ENCODE measurements around the gene CHID1. TPM values are rescaled to one million over a fixed set of nuclear protein-coding genes. Genes with fewer than 3 reads are reported as not detected.

CHID1 gene
- total RNA-seq, 1 donor from 2014 or later, result 72.9 TPM

DNA sequence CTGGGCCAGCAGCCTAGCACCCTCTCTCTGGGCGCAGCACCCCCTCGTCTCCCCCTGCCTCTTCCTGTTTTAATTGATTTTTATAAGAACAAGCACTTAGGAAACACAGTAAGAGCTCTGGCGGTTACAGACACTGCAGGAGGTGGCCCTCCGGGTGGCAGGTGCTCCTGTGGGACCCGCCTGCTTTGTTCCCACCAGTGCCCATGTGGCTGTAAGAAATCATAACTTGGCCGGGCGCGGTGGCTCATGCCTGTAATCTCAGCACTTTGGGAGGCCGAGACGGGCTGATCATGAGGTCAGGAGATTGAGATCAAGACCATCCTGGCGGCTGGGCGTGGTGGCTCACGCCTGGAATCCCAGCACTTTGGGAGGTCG is 49.5 kb downstream of the CHID1 start:
- intact Hi-C loops (cut with DNase I), result no loop called here

DNA sequence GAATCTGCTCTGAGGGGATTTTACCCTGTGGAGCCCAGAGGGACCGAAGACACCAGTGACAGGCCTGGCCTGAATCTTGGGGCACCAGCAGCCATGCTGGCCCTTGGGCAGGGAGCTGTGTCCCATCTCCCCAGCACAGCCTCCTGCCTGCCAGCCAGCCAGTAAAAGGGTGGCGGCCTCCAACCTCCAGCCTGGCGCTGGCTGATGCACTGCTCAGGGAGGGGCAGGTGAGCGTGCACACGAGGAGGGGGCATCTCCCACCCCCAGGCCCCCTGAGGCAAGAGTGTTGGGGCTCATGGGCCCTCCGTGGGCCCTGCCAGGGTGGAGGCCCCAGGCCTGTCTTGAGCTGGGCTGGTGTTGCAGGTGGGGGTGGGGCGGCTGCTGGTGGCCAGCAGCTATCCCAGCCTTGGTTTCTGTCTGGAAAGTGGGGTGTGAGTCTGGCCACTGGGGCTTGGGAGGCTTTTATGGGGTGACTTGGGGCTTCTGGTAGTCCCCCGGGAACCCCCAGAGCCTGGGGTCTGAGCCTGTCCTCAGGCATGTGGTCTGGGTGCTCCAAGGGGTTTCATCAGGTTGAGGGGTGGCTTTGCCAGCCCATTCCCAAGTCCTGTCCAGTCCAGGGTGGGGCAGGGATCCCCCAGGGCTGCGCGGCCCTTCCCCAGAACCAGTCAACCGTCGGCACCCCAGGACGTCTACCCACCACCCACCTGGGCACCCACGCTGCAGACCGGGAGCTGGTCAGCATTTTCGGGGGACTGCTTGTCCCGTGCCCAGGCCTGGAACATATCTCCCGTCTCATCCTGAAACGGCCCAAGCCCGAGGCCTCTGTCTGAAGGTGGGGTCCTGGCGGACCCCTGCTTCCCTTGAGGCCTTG is 50.1 kb downstream of the CHID1 start:
- intact Hi-C loops (cut with DNase I), result no loop called here
- no peak for TF ChIP-seq POLR2AphosphoS5 (IDR thresholded peaks at IDR 0.05; ENCODE audit: insufficient read depth in 1 of 2, low read depth in 1 of 2)
- no peak for TF ChIP-seq POLR2A (IDR thresholded peaks at IDR 0.05)
- TF ChIP-seq, protein P1, sequence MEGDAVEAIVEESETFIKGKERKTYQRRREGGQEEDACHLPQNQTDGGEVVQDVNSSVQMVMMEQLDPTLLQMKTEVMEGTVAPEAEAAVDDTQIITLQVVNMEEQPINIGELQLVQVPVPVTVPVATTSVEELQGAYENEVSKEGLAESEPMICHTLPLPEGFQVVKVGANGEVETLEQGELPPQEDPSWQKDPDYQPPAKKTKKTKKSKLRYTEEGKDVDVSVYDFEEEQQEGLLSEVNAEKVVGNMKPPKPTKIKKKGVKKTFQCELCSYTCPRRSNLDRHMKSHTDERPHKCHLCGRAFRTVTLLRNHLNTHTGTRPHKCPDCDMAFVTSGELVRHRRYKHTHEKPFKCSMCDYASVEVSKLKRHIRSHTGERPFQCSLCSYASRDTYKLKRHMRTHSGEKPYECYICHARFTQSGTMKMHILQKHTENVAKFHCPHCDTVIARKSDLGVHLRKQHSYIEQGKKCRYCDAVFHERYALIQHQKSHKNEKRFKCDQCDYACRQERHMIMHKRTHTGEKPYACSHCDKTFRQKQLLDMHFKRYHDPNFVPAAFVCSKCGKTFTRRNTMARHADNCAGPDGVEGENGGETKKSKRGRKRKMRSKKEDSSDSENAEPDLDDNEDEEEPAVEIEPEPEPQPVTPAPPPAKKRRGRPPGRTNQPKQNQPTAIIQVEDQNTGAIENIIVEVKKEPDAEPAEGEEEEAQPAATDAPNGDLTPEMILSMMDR (IDR thresholded peaks at IDR 0.05), result no peak
- Histone ChIP-seq H3K27ac (no peak overlapping the region), H3K36me3 (peaks cover 0 to 8% of the 10 kb centered on the region in 2 donors), H3K9me3 (no peaks in the 10 kb centered on the region), H3K4me3 (no peak overlapping the region), H3K27me3 (no peaks in the 10 kb centered on the region), H3K4me1 (peaks cover 50% of the 10 kb centered on the region)
- no peak for DNase-seq (ENCODE audit: extremely low spot score in 2 of 2)

More for the DNA sequence above, 49.5 kb downstream of the CHID1 start:
- Histone ChIP-seq H3K4me1 (peaks cover 44% of the 10 kb centered on the region), H3K4me3 (no peak overlapping the region), H3K27me3 (no peaks in the 10 kb centered on the region), H3K9me3 (no peaks in the 10 kb centered on the region), H3K27ac (no peak overlapping the region), H3K36me3 (peaks cover 0 to 12% of the 10 kb centered on the region in 2 donors)
- TF ChIP-seq POLR2A (IDR thresholded peaks at IDR 0.05), result no peak
- TF ChIP-seq POLR2AphosphoS5 (IDR thresholded peaks at IDR 0.05; ENCODE audit: insufficient read depth in 1 of 2, low read depth in 1 of 2), result no peak
- TF ChIP-seq, protein P1 (IDR thresholded peaks at IDR 0.05), result no peak
- no peak for DNase-seq (ENCODE audit: extremely low spot score in 2 of 2)

DNA sequence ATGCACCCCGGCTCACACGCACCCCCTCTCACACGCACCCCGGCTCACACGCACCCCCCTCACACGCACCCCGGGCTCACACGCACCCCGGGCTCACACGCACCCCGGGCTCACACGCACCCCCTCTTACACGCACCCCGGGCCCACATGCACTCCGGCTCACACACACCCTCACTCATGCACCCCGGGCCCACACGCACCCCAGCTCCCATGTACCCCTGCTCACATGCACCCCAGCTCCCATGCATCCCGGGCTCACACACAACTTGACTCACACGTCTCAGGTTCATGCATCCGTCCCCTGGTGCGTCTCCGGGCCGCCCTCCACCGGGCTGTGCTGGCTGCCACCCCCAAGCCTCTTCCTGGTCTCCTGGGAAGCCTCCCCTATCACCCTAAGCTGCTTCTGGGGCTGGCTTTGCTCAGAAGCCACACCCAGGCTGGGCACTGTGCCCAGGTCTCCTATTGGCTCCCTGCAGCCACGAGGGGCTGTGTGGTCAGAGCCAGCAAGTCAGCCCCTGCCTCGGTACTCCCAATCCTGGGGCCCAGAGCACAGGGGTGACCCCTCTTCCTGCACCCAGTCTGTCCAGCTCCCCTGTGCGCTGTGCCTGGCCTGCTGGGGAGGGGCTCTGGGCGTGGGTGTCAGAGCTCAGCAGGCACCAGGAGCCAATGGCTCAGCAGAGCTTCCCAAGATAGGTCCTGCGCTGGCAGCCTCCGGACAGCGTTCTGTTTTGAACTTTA is 51.0 kb downstream of the CHID1 start:
- intact Hi-C loops (cut with DNase I), result no loop called here
- Histone ChIP-seq H3K27me3 (no peaks in the 10 kb centered on the region), H3K4me1 (peaks cover 50% of the 10 kb centered on the region), H3K4me3 (peak overlapping the region; percentile 18 to 30), H3K27ac (no peak overlapping the region), H3K36me3 (peaks cover 0 to 7% of the 10 kb centered on the region in 2 donors), H3K9me3 (no peaks in the 10 kb centered on the region)
- DNase-seq (ENCODE audit: extremely low spot score in 2 of 2), result no peak
- peak in 1 of 2 donors; percentile 50 for TF ChIP-seq POLR2AphosphoS5 (IDR thresholded peaks at IDR 0.05; ENCODE audit: insufficient read depth in 1 of 2, low read depth in 1 of 2)
- no peak for TF ChIP-seq POLR2A (IDR thresholded peaks at IDR 0.05)

DNA sequence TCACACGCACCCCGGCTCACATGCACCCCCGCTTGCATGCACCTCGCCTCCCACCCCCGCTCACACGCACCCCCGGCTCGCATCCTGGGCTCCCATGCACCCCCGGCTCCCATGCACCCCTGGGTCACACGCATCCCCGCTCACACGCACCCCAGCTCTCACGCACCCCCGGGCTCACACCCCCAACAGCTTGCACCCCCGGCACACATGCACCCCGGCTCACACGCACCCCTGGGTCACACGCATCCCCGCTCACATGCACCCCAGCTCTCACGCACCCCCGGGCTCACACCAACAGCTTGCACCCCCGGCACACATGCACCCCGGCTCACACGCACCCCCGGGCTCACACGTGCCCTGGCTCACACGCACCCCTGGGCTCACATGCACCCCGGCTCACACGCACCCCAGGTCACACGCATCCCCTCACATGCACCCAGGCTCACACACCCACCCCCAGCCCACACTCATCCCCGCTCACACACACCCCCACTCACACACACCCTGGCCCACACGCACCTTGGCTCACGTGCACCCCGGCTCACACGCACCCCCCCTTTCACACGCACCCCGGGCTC is 51.8 kb downstream of the CHID1 start:
- Histone ChIP-seq H3K27ac (no peak overlapping the region), H3K4me3 (no peak overlapping the region), H3K27me3 (no peaks in the 10 kb centered on the region), H3K9me3 (no peaks in the 10 kb centered on the region), H3K4me1 (peaks cover 50% of the 10 kb centered on the region), H3K36me3 (peaks cover 0 to 7% of the 10 kb centered on the region in 2 donors)
- no peak for DNase-seq (ENCODE audit: extremely low spot score in 2 of 2)
- TF ChIP-seq POLR2AphosphoS5 (IDR thresholded peaks at IDR 0.05; ENCODE audit: insufficient read depth in 1 of 2, low read depth in 1 of 2) (no peak), POLR2A (IDR thresholded peaks at IDR 0.05) (no peak)
- TF ChIP-seq, protein P1 (IDR thresholded peaks at IDR 0.05), result no peak
- intact Hi-C loops (cut with DNase I), result no loop called here

DNA sequence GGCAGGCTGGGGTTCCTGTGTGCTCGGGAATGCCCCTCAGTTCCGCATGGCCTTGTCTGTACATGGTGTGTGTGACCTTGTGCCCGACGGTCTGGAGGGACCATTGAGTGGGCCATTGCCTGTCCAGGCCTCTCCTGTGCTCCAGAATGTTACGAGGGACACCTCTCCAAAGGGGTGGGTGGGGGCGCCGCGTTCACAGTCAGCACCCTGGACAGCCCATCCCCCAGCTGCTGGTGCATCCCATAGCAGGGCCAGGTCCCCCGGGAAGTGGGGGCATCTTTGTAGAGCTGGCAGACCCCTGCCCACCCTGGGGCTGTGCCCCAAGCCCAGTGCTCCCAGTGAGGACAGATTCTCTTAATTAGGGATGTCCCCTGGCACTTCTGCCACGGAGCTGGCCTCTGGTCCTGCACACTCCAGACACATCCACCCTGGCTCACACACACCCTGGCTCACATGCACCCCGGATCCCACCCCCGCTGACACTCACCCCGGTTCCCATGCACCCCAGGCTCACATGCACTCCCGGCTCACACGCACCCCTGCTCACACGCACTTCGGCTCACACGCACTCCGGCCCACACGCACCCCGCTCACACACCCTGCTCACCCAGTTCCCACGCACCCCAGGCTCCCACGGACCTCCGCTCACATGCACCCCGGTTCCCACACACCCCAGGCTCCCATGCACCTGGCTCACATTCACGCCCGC is 52.4 kb downstream of the CHID1 start:
- TF ChIP-seq POLR2A (IDR thresholded peaks at IDR 0.05) (no peak), POLR2AphosphoS5 (IDR thresholded peaks at IDR 0.05; ENCODE audit: insufficient read depth in 1 of 2, low read depth in 1 of 2) (no peak)
- TF ChIP-seq, protein P1 (IDR thresholded peaks at IDR 0.05), result no peak
- H3K4me3 ChIP-seq, result no peak overlapping the region
- DNase-seq (ENCODE audit: extremely low spot score in 2 of 2), result no peak
- H3K4me1 ChIP-seq, result peaks cover 53% of the 10 kb centered on the region
- H3K27me3 ChIP-seq, result no peaks in the 10 kb centered on the region
- no peak overlapping the region for H3K27ac ChIP-seq
- H3K9me3 ChIP-seq, result no peaks in the 10 kb centered on the region
- intact Hi-C loops (cut with DNase I), result no loop called here
- peaks cover 0 to 7% of the 10 kb centered on the region in 2 donors for H3K36me3 ChIP-seq
